Liver (tissue), 9 donors: ENCODE results near the gene HIPK2. TPM values are rescaled to one million over a fixed set of nuclear protein-coding genes. Genes with fewer than 3 reads are reported as not detected.

Experiments used
- DNase-seq: peaks from one replicate; pipeline ENCODE4 v3.0.0-alpha.2; 2017; ENCODE audit warnings: low spot score
- H3K27ac ChIP-seq, 2 donors: one replicate each; pipeline ENCODE4 v1.7.0; 2013; ENCODE audit warnings: inconsistent platforms in 2 of 2, low read length in 2 of 2, control low read depth in 1 of 2, low read depth in 1 of 2, mild to moderate bottlenecking in 1 of 2
- H3K27me3 ChIP-seq, 4 donors: one replicate each; pipeline versions ENCODE4 v1.6.1 to v1.7.0; 2013; ENCODE audit warnings: low read length in 3 of 4, inconsistent platforms in 1 of 4, mild to moderate bottlenecking in 1 of 4, moderate library complexity in 1 of 4; ENCODE audit not compliant: control insufficient read depth in 4 of 4, insufficient read depth in 4 of 4
- H3K36me3 ChIP-seq, 4 donors: one replicate each; pipeline versions ENCODE4 v1.6.1 to v1.7.0; 2013; ENCODE audit warnings: low read length in 3 of 4, mild to moderate bottlenecking in 3 of 4, low read depth in 1 of 4, moderate library complexity in 1 of 4; ENCODE audit not compliant: control insufficient read depth in 4 of 4, insufficient read depth in 3 of 4
- H3K4me1 ChIP-seq, 4 donors: one replicate each; pipeline versions ENCODE4 v1.6.1 to v1.7.0; 2013; ENCODE audit warnings: low read length in 3 of 4, mild to moderate bottlenecking in 3 of 4, moderate library complexity in 1 of 4; ENCODE audit not compliant: control insufficient read depth in 4 of 4, insufficient read depth in 4 of 4
- H3K4me3 ChIP-seq, 3 donors: one replicate each; pipeline versions ENCODE4 v1.6.1 to v1.7.0; 2013; ENCODE audit warnings: low read length in 3 of 3, control low read depth in 1 of 3, low read depth in 1 of 3, mild to moderate bottlenecking in 1 of 3
- H3K9ac ChIP-seq, 2 donors: one replicate each; pipeline ENCODE4 v1.7.0; 2013; ENCODE audit warnings: low read length in 2 of 2, mild to moderate bottlenecking in 2 of 2, moderate library complexity in 2 of 2, control low read depth in 1 of 2, low read depth in 1 of 2
- H3K9me3 ChIP-seq, 4 donors: one replicate each; pipeline versions ENCODE4 v1.6.1 to v1.7.0; 2013; ENCODE audit warnings: low read length in 3 of 4; ENCODE audit not compliant: control insufficient read depth in 4 of 4
- EGR1 ChIP-seq, 2 donors: IDR thresholded peaks; 2 replicates each; pipeline ENCODE4 v1.6.1; 2016 to 2018; ENCODE audit warnings: antibody characterized with exemption in 2 of 2, low read depth in 2 of 2
- FOXA1 ChIP-seq: IDR thresholded peaks from 2 replicates; pipeline ENCODE4 v1.6.1; 2016; ENCODE audit warnings: antibody characterized with exemption
- GABPA ChIP-seq, 2 donors: IDR thresholded peaks in 1 of 2; conservative IDR thresholded peaks in 1 of 2; 2 replicates each; pipeline ENCODE4 v1.6.1; 2016; ENCODE audit warnings: antibody characterized with exemption in 2 of 2, mild to moderate bottlenecking in 1 of 2, moderate library complexity in 1 of 2
- HNF4A ChIP-seq, 2 donors: conservative IDR thresholded peaks; 2 replicates each; pipeline ENCODE4 v1.6.1; 2016; ENCODE audit warnings: antibody characterized with exemption in 2 of 2, mild to moderate bottlenecking in 2 of 2
- HNF4G ChIP-seq: IDR thresholded peaks from 2 replicates; pipeline ENCODE4 v1.6.1; 2016; ENCODE audit warnings: antibody characterized with exemption
- MAX ChIP-seq: IDR thresholded peaks from 2 replicates; pipeline ENCODE4 v1.6.1; 2016; ENCODE audit warnings: antibody characterized with exemption
- NR2F2 ChIP-seq: IDR thresholded peaks from 2 replicates; pipeline ENCODE4 v1.6.1; 2016; ENCODE audit warnings: antibody characterized with exemption
- RAD21 ChIP-seq, 2 donors: IDR thresholded peaks; 2 replicates each; pipeline ENCODE4 v1.6.1; 2016; ENCODE audit warnings: antibody characterized with exemption in 2 of 2, mild to moderate bottlenecking in 2 of 2
- RXRA ChIP-seq, 2 donors: IDR thresholded peaks; 2 replicates each; pipeline ENCODE4 v1.6.1; 2017 to 2018; ENCODE audit warnings: antibody characterized with exemption in 2 of 2, mild to moderate bottlenecking in 1 of 2
- TAF1 ChIP-seq: conservative IDR thresholded peaks from 2 replicates; pipeline ENCODE4 v1.6.1; 2016; ENCODE audit warnings: antibody characterized with exemption, mild to moderate bottlenecking
- YY1 ChIP-seq: IDR thresholded peaks from 2 replicates; pipeline ENCODE4 v1.6.1; 2016; ENCODE audit warnings: antibody characterized with exemption, mild to moderate bottlenecking
- WGBS: extraction: QIAGEN DNeasy Blood & Tissue Kit; methylation state at CpG from one replicate; pipeline ENCODE4 v1.1.7; 2013; 5-methylcytosine and 5-hydroxymethylcytosine counted together
- polyA plus RNA-seq, 2 donors: library from polyadenylated mRNA; stranded (reverse) in 1 of 2; unstranded in 1 of 2; fragments of 200-250 nt in 1 of 2; fragments of >200 nt in 1 of 2; fragmentation: Nextera tagmentation in 1 of 2; extraction: Ambion mirVana in 1 of 2; gene quantifications; one replicate each; pipeline versions ENCODE4 v1.2.1 to v1.2.3, GENCODE V29; 2013 to 2015
- total RNA-seq, 2 donors: library from RNA; depleted of rRNA; stranded (reverse); fragments of >200 nt; gene quantifications; one replicate each; pipeline ENCODE4 v1.2.3, GENCODE V29; 2014
- TF ChIP-seq, protein P1 (sequence below): IDR thresholded peaks from 2 replicates; pipeline ENCODE4 v1.6.1; 2016; ENCODE audit warnings: antibody characterized with exemption, mild to moderate bottlenecking
- TF ChIP-seq, protein P2 (sequence below): IDR thresholded peaks from 2 replicates; pipeline ENCODE4 v1.6.1; 2016; ENCODE audit warnings: antibody characterized with exemption
- TF ChIP-seq, protein P3 (sequence below): IDR thresholded peaks from 2 replicates; pipeline ENCODE4 v1.6.1; 2016; ENCODE audit warnings: antibody characterized with exemption
- TF ChIP-seq, protein P4 (sequence below): fragments of 150-350 bp; IDR thresholded peaks from 2 replicates; pipeline ENCODE4 v1.5.1; 2017; ENCODE audit warnings: improper control_type of control experiment, low read depth, low read length; ENCODE audit not compliant: missing input control
- donor health status: healthy.
- donor health status: healthy.
- donor health status: healthy.
- donor health status: healthy.
- donor health status: healthy.

HIPK2 gene
- total and polyA plus RNA-seq, 4 donors: 13.1 to 48.8 (median 16.6) TPM

DNA sequence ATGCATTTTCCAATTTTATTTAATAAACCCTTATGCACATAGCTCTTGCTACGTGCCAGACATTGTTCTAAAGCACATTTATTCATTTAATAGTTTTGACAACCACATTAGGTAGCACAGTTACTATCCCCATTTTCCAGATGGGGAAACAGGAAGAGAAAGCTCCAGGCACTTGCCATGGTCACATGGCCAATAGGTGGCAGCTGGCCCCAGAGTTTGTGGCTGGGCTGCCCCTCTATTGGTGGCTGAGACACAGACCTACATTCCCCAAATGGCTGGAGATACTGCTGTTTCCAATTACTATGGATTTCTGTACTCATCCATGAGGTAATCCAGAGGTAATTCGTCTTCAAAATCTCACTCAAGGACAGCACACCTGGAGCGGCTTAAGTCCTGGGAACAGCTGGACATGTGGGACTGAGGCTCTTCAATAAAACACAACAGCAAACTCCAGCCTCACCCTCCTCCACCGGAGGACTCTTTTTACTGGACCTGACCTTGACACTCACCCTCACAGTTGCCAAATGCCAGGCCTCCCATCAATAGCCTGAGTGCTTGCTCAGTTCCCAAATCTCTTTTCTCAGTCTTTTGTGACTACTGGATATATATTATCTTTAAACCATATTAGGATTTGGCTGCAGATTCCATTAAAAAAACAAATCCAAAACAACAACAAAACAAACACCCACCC lies 148.3 kb downstream of the HIPK2 start (continued):
- TF ChIP-seq, protein P1, sequence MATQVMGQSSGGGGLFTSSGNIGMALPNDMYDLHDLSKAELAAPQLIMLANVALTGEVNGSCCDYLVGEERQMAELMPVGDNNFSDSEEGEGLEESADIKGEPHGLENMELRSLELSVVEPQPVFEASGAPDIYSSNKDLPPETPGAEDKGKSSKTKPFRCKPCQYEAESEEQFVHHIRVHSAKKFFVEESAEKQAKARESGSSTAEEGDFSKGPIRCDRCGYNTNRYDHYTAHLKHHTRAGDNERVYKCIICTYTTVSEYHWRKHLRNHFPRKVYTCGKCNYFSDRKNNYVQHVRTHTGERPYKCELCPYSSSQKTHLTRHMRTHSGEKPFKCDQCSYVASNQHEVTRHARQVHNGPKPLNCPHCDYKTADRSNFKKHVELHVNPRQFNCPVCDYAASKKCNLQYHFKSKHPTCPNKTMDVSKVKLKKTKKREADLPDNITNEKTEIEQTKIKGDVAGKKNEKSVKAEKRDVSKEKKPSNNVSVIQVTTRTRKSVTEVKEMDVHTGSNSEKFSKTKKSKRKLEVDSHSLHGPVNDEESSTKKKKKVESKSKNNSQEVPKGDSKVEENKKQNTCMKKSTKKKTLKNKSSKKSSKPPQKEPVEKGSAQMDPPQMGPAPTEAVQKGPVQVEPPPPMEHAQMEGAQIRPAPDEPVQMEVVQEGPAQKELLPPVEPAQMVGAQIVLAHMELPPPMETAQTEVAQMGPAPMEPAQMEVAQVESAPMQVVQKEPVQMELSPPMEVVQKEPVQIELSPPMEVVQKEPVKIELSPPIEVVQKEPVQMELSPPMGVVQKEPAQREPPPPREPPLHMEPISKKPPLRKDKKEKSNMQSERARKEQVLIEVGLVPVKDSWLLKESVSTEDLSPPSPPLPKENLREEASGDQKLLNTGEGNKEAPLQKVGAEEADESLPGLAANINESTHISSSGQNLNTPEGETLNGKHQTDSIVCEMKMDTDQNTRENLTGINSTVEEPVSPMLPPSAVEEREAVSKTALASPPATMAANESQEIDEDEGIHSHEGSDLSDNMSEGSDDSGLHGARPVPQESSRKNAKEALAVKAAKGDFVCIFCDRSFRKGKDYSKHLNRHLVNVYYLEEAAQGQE: no peak

- peaks cover 36 to 69% (median 50%) of the 10 kb centered on the region in 4 donors for H3K36me3 ChIP-seq
- H3K4me3 ChIP-seq: no peak overlapping the region
- peaks cover 0 to 3% (median 0%) of the 10 kb centered on the region in 4 donors for H3K4me1 ChIP-seq
- no peaks in the 10 kb centered on the region for H3K9me3 ChIP-seq
- no peak overlapping the region for H3K9ac ChIP-seq
- 90% methylated on average over 4 of the region's 4 CpGs for WGBS
- TF ChIP-seq TAF1 (no peak), NR2F2 (no peak), YY1 (no peak), MAX (no peak), EGR1 (IDR thresholded peaks at IDR 0.05; ENCODE audit: low read depth in 2 of 2) (no peak), HNF4G (no peak), RAD21 (IDR thresholded peaks at IDR 0.05) (no peak), RXRA (IDR thresholded peaks at IDR 0.05) (no peak), GABPA (IDR thresholded peaks at IDR 0.05 in 1 of 2, conservative IDR thresholded peaks at IDR 0.05 in 1 of 2) (no peak), FOXA1 (no peak), HNF4A (conservative IDR thresholded peaks at IDR 0.05) (no peak)
- TF ChIP-seq, protein P2, sequence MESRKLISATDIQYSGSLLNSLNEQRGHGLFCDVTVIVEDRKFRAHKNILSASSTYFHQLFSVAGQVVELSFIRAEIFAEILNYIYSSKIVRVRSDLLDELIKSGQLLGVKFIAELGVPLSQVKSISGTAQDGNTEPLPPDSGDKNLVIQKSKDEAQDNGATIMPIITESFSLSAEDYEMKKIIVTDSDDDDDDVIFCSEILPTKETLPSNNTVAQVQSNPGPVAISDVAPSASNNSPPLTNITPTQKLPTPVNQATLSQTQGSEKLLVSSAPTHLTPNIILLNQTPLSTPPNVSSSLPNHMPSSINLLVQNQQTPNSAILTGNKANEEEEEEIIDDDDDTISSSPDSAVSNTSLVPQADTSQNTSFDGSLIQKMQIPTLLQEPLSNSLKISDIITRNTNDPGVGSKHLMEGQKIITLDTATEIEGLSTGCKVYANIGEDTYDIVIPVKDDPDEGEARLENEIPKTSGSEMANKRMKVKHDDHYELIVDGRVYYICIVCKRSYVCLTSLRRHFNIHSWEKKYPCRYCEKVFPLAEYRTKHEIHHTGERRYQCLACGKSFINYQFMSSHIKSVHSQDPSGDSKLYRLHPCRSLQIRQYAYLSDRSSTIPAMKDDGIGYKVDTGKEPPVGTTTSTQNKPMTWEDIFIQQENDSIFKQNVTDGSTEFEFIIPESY: no peak
- TF ChIP-seq, protein P3, sequence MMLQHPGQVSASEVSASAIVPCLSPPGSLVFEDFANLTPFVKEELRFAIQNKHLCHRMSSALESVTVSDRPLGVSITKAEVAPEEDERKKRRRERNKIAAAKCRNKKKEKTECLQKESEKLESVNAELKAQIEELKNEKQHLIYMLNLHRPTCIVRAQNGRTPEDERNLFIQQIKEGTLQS: no peak
- TF ChIP-seq, protein P4, sequence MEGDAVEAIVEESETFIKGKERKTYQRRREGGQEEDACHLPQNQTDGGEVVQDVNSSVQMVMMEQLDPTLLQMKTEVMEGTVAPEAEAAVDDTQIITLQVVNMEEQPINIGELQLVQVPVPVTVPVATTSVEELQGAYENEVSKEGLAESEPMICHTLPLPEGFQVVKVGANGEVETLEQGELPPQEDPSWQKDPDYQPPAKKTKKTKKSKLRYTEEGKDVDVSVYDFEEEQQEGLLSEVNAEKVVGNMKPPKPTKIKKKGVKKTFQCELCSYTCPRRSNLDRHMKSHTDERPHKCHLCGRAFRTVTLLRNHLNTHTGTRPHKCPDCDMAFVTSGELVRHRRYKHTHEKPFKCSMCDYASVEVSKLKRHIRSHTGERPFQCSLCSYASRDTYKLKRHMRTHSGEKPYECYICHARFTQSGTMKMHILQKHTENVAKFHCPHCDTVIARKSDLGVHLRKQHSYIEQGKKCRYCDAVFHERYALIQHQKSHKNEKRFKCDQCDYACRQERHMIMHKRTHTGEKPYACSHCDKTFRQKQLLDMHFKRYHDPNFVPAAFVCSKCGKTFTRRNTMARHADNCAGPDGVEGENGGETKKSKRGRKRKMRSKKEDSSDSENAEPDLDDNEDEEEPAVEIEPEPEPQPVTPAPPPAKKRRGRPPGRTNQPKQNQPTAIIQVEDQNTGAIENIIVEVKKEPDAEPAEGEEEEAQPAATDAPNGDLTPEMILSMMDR: no peak
- TF ChIP-seq, protein P1: no peak
- DNase-seq: no peak
- H3K27ac ChIP-seq: no peak overlapping the region
- H3K27me3 ChIP-seq: no peaks in the 10 kb centered on the region
Measured at GRCh38 chr7:139627831-139628230, 150.0 kb downstream of the HIPK2 start.
